Activated CD4-positive, CD25-positive, alpha-beta regulatory T cell treated with anti-CD3 and anti-CD28 coated beads, Interleukin-2, amount 50 U/mL, for 16 hours (primary cell): ENCODE results near the gene GAB3.
"Not testable (repeated sequence)": the region's sequence is repeated elsewhere in the genome, so short reads cannot be mapped to it uniquely, and the experiment has no call there.

Source experiments
- DNase-seq: peaks from one replicate; pipeline ENCODE4 v3.0.0-alpha.2; 2020; ENCODE audit warnings: low read depth, low spot score

The GAB3 gene

DNA sequence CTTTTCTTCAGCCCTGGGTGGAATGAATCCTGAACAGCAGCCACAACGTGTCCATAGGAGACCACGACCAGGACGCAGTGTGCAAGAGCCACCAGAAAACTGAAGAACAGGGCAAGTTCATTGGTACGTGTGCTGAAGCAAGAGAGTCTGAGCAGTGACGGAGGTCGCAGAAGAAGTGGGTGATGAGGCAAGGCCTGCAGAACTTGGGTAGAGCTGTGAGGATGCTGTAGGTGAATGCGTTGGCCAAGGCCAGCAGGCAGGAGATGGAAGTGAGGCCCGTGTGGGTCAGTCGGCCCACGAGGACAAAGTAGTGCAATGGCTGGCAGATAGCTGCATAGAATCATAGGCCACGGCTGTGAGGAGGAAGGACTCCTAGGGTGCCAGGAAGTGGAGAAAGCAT lies 91.9 kb downstream of the GAB3 start:
- no peak for DNase-seq

DNA sequence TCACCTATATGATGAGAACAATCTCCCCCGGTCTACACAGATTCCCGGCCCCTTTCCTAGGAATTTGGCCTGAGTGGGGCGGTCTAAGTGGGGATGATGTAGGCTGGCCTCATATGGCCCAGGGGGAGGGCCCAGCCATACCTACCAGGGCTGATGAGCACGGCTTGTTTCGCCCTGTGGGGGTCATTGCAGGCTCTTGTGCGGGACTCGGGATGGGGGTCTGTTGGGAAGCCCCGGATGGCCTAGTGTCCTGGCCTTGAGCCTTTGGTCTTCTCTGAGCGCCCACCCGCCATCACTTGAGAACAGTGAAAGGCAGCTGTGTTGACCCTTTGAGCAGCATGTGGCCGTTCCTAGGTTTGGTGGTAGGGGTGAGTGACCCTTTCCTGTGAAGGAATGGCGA lies 92.7 kb downstream of the GAB3 start:
- no peak for DNase-seq

DNA sequence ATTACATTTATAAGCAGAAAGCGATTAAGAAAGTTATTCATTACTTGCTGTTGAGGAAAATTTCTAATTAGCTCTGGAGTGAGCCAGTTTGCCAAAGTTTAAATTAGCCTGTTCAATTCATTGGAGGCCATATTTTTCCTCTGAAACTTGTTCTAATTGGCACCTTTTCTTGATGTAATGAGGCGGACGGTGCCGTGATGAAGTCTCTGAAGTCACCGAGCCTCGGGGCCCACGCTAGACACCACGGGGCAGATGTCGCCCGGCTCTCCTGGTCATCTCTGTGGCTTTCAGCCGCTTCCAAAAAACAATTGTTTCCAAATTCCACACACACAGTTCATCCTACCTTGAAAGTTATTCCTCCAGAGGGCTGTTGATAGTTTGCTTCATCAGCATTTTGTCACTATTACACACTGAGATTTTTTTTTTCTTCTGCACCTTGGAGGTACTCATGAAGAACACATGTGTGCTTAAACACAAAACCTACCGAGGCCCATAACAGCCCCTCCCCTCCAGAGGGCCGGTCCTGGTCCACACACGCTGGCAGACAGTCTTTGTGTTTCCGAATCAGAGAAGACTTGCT lies 93.6 kb downstream of the GAB3 start:
- no peak for DNase-seq

DNA sequence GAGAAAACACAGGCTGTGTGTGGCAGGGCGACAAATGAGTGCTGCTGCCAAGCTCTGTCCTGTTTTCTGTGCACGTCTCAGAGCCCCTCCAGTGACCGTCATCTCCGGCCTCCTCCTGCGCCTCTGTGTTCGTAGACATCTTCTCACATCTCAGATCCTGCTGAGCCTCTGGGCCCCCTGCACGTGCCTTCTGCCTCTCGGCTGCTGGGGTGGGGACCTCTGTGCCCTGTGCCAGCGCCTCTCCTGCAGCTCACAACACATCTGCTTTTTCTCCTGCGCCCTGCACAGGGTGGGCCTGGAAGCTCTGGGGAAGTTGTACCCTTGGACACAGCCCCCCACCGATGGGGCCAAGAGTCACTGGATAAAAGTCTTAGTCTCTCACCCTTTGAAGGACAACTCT lies 95.1 kb downstream of the GAB3 start:
- DNase-seq: no peak

DNA sequence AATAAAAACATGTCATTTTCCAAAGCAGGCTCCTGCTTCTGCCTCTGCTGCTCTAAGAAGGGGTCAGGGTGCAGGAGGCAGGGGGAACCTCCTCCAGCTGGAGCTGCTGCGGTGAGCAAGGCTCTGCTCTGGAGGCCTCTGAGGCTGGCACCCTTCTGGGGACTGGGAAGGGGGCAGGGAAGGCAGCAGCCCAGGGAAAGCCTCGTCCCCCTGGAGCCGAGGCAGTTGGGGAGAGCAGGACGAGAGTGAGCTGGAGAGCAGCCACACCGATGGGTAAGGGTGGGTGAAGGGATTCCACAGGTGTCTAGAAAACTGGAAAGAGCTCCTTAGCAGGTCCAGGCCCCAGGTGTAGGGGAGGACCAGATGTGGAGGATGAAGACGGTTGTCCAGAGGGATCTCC lies 95.5 kb downstream of the GAB3 start:
- no peak for DNase-seq

DNA sequence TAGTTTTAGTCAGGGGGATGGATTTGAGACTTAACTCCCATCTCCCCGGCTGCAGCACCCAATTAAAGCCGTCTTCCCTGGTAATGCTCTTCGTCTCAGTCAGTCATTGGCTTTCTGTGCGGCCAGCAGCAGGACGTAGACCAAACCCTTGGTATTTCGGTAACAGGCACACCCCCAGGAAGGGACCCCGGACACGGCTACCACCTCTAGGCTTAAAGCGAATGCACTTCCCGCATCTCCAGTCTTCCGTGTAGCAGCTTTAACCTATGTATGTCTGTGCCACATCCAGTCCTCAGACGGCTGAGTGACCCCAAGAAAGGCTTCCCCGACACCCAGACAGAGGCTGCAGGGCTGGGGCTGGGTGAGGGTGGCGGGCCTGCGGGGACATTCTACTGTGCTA lies 96.0 kb downstream of the GAB3 start:
- DNase-seq: no peak

DNA sequence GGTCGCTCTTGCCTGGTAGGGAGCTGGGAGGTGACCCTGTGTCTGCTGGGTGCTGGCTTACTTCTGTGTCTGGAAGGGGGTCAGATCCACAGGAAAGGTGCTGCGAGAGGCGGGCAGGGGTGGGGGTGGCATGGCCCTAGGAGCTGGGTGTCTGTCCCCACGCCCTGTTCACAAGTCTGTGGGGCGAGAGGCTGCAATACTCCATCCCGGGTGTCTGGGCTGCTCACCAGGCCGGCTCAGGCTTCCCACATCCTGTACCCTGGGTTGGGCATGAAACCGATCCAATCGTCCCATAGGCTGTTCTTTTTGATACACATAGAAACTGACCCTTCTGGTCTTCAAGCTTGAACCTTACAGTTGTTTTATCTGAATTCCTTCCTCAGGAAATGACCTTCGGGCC lies 96.5 kb downstream of the GAB3 start:
- no peak for DNase-seq

DNA sequence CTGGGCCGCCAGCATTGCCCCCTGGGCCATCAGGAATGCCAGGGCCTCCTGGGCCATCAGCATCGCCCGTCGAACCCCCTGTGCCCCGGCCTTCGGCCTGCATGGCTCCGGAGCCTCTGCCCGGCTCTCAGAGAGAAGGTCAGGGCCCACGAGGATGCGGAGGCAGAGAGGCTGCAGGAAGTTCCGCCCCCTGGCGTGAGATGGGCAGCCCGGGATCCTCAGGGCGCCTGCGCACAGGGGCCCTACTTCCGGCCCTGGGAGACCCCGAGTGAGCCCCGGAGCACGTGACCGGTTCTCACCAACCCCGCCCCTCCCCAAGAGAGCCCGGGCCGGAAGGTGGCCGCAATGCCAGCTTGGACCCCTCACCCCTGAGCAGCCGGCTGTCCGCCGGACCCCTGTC lies 97.5 kb downstream of the GAB3 start, which contains the start of gene CTAG2:
Gene CTAG2, minus strand, starts transcription at position 167 of the 400 bp plus-strand sequence. Its CDS starts 64 bp downstream, at position 103.
- DNase-seq: not testable (repeated sequence)

DNA sequence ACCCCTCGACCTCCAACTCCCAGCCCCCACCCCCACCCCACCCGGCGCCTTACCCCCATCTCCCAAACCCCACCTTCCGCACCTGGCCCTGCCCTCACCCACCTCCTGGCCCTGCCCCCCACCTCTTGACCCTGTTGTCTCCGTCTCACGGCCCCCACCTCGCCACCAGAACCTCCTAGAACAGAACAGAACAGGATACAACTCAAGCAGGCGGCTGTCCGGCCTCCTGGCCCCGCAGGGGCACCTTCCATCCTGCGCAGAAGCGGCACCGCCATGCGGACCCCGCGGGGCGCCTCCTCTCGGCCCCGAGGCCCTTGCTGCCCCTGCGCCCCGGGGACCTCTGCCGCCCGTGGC lies 97.9 kb downstream of the GAB3 start:
- DNase-seq: no peak

DNA sequence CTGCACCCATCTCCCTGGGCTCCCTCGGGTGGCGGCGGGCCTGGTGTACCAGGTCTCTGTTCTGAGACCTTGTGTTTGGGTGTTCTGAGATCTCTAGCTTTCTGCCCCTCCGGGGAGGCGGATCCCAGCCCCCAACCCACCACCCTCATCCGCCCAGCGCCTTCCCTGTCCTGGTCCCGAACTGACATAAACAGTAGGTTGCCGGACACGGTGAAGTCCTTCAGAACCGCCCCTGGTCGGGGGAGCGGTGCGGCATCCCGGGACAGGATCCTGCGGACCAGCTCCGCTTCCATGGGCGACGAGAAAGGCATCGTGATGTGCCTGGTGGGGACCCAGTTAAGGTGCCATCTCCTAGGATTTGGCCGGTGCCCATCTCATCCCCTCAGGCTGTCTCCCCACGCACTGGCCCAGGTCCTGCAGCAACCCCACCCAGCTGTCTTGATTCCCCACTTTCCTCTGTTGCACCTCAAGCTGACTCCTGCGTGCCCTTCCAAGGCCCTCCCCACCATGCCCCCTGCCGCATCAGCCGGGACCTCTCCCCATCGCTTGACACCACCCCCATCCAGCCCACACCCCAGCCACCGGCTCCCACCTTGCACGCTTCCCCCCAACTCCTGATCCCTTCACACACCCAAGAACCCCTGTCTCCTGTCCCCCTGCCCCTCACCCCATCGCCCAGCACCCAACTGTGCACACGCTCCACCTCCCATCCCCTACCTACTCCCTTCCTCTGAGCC lies 98.4 kb downstream of the GAB3 start:
- DNase-seq: no peak

DNA sequence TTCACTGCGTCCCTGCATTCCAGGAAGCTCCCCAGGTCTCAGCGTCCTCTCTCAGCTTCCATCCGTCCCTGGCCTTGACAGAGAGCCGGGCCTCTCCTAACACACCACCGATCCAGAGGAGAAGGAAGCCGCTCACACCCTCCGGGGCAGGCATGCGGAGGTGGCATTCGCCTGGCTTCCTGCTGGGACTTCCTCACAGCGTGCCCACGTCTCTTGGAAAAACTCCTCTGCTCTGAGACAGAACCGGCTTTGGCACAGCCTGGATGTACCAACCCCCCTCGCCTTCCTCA lies 100.7 kb downstream of the GAB3 start:
- DNase-seq: no peak

DNA sequence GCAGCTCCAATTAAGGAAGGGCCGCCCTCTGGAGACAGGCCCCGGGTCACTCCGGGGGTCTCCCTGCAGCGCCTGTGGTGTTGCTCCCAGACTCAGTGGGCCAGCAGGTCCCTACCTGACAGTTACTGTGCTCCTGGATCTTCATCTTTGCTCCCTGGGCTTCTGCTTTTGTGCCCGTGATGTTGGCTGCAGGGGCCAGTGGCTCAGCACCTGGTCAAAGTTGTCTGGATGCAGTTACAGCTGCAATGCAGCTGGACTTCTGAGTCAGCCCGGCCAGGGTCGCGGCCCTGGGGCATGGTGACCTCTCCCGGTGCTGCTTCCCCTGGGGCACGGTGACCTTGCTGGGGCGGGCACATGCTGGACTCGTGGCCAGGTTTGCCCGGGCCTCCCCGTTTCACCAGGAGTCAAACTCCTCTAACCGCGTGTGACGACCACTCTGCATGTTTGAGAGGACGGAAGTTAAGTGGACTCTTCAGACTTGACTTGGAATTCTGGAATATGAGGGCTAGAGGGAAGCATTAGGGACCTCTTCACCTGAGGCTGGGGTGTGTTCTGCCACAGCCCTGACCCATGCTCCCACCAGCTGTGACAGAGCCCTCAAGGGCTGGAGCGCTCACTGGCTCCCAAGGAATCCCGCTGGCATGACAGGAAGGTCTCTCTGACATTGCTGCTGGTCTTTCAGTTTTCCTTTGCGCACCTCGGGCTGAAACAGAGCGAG lies 101.2 kb downstream of the GAB3 start:
- DNase-seq: no peak

DNA sequence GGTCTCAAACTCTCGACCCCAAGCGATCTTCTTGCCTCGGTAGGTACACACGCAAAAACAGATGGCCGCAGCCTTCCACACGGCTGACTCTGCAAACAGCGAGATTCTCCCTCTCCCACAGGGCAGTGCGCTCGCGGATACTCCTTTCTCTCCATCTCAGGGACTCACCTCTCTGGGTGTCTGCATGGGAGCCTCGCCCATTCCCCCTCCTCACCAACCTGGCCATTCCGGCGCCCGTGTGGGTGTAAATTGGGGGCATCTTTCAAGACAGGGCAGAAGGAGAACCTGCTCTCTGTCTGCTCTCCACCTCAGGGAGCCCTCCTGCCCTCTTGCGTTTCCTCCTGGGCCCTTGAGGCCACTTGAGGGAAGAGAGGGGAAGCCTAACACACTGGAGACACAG lies 101.9 kb downstream of the GAB3 start:
- DNase-seq: no peak

DNA sequence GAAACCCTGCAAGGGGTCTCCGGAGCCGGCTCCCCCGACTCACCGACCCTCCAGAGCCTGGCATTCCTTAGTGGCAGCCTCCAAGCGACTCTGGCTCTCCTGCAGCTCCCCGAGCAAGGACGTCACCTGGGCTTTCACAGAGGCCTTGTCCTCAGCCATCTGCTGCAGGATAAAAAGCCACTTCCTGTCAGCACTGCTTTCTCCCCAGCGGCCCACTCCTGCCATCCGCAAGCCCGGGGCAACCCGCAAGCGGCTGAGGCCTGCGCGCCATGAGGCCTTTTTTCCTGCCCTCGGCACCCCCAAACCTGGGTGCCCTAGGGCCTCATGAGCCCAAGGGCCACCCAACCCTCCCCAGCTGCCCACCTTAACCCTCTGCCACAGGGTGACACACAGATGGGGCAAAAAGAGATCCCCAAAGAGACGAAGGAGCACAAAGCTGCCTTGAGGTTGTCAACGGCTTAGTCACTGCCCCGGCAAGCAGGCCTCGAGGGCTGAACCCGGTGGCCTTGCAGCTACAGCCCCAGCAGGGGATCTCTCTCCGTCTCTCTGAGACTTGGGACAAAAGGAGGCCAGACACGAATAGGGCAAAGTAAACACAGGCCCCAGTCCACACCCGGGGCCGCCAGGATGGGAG lies 105.0 kb downstream of the GAB3 start:
- not testable (repeated sequence) for DNase-seq

DNA sequence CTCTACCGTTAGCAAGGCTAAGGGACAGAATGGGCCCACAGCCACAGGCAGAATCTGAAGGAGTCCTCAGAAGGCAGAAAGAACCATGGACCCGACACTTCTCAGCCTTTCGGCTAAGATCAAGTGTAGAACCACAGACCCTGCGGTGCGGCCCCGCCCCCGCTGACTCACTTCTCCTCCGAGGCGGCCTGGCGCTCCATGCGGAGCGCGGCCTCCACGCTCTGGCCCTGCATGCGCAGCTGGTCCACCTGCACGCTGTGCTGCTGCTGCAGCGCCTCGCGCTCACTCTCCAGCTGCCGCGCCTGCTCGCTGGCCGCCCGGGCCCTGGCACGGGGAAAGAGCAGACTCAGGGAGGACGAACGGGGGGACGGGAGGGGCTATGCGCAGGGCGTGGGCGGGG lies 107.2 kb downstream of the GAB3 start:
- not testable (repeated sequence) for DNase-seq

DNA sequence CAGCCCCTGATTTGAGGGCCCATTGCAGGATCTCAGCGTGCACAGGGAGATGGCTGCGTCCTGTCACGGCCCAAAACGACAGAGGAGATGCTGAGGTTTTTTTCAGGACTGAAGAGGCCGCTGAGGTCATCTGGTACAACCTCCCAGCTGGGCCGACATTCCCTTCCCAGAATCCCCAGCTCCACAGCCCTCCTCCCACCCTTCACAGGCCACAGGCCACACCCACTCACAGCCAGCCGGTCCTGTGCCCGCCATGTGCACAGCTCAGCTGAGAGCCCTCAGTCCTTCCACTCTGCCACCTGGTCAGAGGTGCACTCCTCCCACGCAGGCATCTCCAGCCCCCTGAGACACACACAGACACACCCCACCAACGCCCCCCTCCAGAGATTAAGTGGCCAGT lies 109.1 kb downstream of the GAB3 start:
- not testable (repeated sequence) for DNase-seq

DNA sequence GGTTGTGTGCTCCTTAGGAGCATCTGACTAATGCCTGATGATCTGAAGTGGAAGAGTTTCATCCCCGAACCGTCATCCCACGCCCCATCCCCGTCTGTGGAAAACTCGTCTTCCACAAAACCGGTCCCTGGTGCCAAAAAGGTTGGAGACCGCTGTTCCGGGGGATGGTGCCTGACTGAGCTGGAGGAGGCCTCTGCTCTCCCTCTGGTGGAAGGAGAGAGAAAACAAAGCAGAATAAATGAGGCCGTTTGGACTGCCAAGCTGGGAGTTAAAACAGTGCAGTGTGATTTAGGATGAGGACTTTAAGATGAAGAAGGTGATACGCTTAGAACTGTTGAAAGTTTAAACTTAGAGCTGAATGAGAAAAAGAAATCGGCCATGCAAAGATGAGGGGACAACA lies 117.2 kb downstream of the GAB3 start:
- DNase-seq: not testable (repeated sequence)

DNA sequence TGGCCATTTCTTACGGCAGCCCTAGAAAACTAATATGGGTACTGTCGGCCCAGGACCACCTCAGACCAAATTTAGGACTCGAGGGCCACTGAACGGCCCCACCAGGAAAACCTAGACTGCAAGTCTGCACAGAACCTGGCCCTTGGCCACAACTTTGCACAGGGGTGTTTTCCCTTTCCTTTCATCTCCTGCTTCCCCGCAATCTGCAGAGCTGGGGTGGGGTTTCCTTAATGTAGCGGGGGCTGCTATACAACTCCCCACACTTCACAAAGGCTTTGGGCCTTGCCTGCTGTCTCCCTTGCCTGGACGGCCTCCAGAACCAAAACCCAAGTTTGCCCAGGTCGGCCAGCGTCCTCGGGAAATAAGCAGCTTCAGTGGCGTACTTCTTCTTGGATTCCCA lies 119.9 kb downstream of the GAB3 start:
- DNase-seq: not testable (repeated sequence)

DNA sequence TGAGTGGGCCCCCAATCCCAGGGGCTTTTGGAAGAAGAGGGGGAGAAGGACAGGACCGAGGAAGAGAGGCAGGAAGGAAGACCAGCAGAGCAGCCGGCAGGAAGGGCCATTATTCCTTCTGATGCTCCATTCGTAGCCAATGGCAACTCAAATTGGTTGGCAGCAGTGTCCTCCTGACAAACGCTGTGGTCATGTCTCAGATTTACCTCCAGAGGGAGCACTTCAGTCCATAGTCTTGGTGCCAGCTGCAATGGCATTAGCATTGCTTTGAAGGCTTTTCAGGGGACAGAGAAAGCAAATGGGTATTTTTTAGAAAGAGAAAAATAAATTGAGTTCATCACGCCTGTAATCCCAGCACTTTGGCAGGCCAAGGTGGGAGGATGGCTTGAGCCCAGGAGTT lies 121.9 kb downstream of the GAB3 start:
- not testable (repeated sequence) for DNase-seq
